Activated CD8-positive, alpha-beta T cell treated with anti-CD3 and anti-CD28 coated beads, Interleukin-2, amount 10 ng/mL, durations not matched to agents 7 days and 5 days (primary cell): Measurements from ENCODE around the gene CEP128. TPM values are rescaled to one million over a fixed set of nuclear protein-coding genes. Genes with fewer than 3 reads are reported as not detected.
A peak's percentile ranks its signal among the peaks of the same experiment; 100 is the strongest.

Source experiments
- ATAC-seq: fragments of 150-1000 bp; cut with Tn5 transposase; one replicate; pipeline ENCODE4 v1.10.0; 2021; ENCODE audit warnings: moderate library complexity
- CTCF ChIA-PET: fragments of 350-600 bp; sonication (Branson Sonifier 250); formaldehyde crosslinking; loops from one replicate; lab custom pipeline; 2021; ENCODE audit warnings: antibody characterized with exemption; lab: Charles Lee
- POLR2A ChIA-PET: fragments of 350-600 bp; sonication (Branson Sonifier 250); formaldehyde crosslinking; loops from one replicate; lab custom pipeline; 2021; ENCODE audit warnings: antibody characterized with exemption; lab: Charles Lee
- DNase-seq: peaks from one replicate; pipeline ENCODE4 v3.0.0-alpha.2; 2020
- H3K27ac Mint-ChIP-seq: one replicate; pipeline ENCODE4 v1.8.0; 2021; ENCODE audit warnings: mild to moderate bottlenecking, mixed read lengths
- H3K27me3 Mint-ChIP-seq: one replicate; pipeline ENCODE4 v1.8.0; 2021; ENCODE audit warnings: low read depth, mixed read lengths
- H3K36me3 Mint-ChIP-seq: one replicate; pipeline ENCODE4 v1.8.0; 2021; ENCODE audit warnings: low read depth, mixed read lengths
- H3K4me1 Mint-ChIP-seq: one replicate; pipeline ENCODE4 v1.8.0; 2021; ENCODE audit warnings: low read depth, mixed read lengths
- H3K4me3 Mint-ChIP-seq: one replicate; pipeline ENCODE4 v1.8.0; 2021; ENCODE audit warnings: mild to moderate bottlenecking, mixed read lengths
- H3K9me3 Mint-ChIP-seq: one replicate; pipeline ENCODE4 v1.8.0; 2022; ENCODE audit warnings: mixed read lengths; ENCODE audit not compliant: insufficient read depth
- total RNA-seq, 2 experiments: library from RNA; stranded (reverse); gene quantifications; one replicate each; pipeline ENCODE4 v1.2.3, GENCODE V29; 2021

CEP128 gene
- total RNA-seq, 2 experiments from 2014 or later: 32.9 to 35.8 TPM

DNA sequence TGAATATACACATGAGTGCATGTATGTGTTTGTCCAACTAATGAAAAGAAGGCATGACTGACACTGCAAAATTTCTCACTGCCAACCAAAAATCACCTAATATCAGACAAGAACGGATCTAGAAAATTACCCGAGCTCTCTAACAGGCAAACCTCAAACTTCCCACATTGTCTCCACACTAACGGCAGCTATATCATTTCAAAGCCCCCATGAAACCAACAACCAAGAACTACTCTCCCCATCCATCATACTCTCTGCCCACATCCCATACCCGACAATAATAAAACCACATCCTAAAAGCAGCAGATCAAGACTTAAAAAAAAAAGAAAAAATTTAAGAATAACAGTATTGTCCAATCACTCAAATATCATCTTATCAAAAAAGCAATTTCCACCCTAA is 227.1 kb downstream of the CEP128 start:
- peaks cover 9% of the 10 kb centered on the region for H3K36me3 Mint-ChIP-seq
- peak overlapping the region; percentile 7 for H3K4me3 Mint-ChIP-seq
- H3K9me3 Mint-ChIP-seq: peaks cover 3% of the 10 kb centered on the region
- peak overlapping the region; percentile 31 for H3K27ac Mint-ChIP-seq
- H3K27me3 Mint-ChIP-seq: no peaks in the 10 kb centered on the region
- ChIA-PET CTCF (no interaction called here), POLR2A (interaction anchor here (0.6 kb wide), 1 partner anchor 24 kb away, joined by 3 read pairs; no protein-coding TSS in a partner anchor)
- ATAC-seq (peak; percentile 69), DNase-seq (peak; percentile 54)
- peaks cover 21% of the 10 kb centered on the region for H3K4me1 Mint-ChIP-seq

DNA sequence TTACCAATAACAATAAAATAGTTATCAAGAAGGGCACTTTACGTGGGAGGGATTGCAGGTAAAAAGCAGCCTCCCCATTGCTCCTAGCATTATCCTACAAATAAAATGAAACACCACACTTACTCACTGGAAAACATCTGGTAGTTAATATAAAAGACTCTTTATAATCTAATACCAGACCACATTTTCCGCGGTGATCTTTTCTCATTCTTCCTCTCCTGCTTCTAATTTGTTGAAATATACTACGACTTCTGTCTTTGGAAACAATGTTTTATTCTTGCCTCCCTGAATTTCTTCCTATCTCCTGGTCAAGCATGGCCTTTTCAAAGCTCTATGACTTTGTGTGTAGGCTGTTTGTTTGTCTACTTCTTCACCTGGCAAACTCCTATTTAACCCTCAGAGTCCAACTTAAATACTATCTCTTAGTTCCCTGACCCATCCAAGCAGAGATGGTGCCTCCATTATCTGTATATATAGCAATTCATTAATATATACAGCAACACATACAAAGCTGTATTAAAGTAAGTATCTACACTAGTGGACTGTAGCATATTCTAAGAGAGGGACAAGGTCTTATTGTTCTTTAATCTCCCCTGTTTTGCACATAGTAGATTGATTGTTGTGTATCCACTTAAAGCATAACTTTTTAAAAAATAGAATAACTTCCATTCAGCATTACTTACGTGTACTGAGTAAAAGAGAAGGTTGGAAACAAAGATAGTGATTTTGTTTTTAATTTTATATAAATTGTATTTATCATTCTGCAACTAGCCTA is 228.3 kb downstream of the CEP128 start:
- ATAC-seq (no peak), DNase-seq (no peak)
- peaks cover 3% of the 10 kb centered on the region for H3K9me3 Mint-ChIP-seq
- POLR2A ChIA-PET: no interaction called here
- H3K36me3 Mint-ChIP-seq: peaks cover 9% of the 10 kb centered on the region
- CTCF ChIA-PET: no interaction called here
- H3K27me3 Mint-ChIP-seq: no peaks in the 10 kb centered on the region
- no peak overlapping the region for H3K27ac Mint-ChIP-seq
- peaks cover 21% of the 10 kb centered on the region for H3K4me1 Mint-ChIP-seq
- no peak overlapping the region for H3K4me3 Mint-ChIP-seq

DNA sequence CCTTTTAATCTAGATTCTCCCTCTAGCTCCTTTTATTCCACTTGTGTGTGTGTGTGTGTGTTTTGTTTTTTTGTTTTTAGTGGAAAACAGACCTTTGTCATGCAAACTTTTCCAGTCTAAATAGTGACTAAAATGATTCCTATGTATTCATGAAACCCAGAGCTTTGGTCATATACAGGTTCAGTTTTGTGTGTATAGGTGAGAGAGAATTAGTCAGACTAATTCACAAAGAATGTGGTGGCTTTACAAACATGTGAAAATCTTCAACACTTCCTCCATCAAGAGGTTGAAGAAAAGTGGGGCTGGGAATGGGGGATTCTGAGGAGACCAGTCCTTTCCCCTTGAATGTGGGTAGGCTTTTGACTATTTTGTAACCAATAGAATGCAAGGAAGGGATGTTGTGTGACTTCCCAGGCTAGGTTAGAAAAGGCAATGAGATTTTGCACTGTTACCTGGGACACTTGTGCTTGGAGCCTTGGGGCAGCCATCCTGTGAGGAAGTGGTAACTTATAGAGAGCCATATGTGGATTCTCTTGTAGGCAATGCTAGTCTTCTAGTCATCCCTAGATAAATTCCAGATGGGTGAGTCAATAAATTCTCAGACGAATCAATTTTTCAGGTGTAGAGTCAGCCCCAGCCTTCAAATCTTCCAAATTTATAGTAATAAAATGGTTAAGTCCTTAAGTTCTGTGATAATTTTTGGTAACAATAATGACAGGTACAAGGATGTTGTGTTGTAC is 236.1 kb downstream of the CEP128 start:
- no peak for DNase-seq
- no peaks in the 10 kb centered on the region for H3K27me3 Mint-ChIP-seq
- H3K4me3 Mint-ChIP-seq: no peak overlapping the region
- no peaks in the 10 kb centered on the region for H3K4me1 Mint-ChIP-seq
- H3K9me3 Mint-ChIP-seq: no peaks in the 10 kb centered on the region
- ChIA-PET POLR2A (no interaction called here), CTCF (interaction anchor here (0.7 kb wide), 1 partner anchor 31 kb away, joined by 3 read pairs; no protein-coding TSS in a partner anchor)
- H3K36me3 Mint-ChIP-seq: peaks cover 12% of the 10 kb centered on the region
- no peak for ATAC-seq
- no peak overlapping the region for H3K27ac Mint-ChIP-seq

DNA sequence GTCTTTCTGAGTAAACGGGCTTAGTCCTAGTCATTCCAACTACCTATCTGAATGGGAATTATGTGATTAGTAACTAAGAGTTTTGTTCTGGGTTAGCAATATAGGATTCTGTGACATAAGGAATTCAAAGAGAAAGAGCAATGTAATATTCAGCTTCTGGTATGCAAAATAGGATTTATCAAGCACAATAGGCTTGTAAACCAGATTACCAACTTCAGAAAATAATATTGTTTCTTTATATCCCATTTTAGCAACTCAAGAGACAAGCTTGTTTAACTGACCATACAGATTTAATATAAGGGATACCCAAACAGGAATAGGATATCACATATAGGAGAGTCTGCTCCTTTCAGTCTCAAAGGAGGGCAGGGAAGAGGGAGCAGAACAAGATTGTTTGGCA is 240.9 kb downstream of the CEP128 start:
- DNase-seq (no peak), ATAC-seq (no peak)
- no peaks in the 10 kb centered on the region for H3K27me3 Mint-ChIP-seq
- no peak overlapping the region for H3K27ac Mint-ChIP-seq
- peaks cover 6% of the 10 kb centered on the region for H3K36me3 Mint-ChIP-seq
- H3K9me3 Mint-ChIP-seq: no peaks in the 10 kb centered on the region
- POLR2A ChIA-PET: no interaction called here
- CTCF ChIA-PET: no interaction called here
- H3K4me3 Mint-ChIP-seq: no peak overlapping the region
- H3K4me1 Mint-ChIP-seq: peaks cover 4% of the 10 kb centered on the region

DNA sequence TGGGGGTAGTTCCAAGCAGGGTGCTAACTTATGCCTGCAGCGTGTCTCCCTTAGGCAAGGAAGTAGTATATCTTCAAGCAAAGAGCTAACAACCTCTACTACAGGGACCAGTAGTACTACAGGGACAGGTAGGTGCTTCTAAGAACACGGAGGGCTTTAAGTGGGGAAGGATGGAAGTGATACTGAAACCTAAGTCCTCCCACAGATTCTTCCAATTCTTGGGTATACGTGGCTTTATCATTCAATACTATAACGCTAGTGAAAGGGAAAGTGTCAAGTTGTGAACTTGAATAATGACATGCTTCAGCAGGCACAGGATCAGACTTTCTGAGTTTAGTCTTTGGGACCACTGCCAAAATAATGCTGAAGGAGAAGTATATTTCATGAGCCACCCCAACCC is 241.7 kb downstream of the CEP128 start:
- Mint-ChIP-seq H3K4me1 (peaks cover 4% of the 10 kb centered on the region), H3K27ac (no peak overlapping the region)

DNA sequence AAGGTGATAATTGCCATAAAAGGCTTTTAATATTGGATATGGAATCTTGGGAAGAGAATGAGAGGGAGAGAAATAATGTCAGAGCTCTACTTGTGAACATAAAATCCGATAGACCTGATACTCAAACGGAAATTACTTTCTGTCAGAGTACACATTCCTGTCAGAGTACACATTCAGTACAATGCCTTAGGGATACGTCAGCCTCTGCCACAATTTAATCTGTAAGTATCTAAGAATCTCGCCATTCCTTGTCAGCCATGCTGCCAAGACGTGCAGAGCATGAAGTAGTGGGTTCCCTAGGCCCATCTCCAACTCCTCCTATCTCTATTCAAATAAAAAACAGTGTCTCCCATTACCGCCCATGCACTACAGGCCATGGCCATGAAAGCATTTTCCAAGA is 242.6 kb downstream of the CEP128 start:
- Mint-ChIP-seq H3K27me3 (no peaks in the 10 kb centered on the region), H3K9me3 (no peaks in the 10 kb centered on the region), H3K36me3 (peaks cover 10% of the 10 kb centered on the region), H3K27ac (no peak overlapping the region), H3K4me3 (no peak overlapping the region), H3K4me1 (peaks cover 4% of the 10 kb centered on the region)
- ATAC-seq: no peak
- POLR2A ChIA-PET: interaction anchor here (0.6 kb wide), 1 partner anchor 130 kb away, joined by 3 read pairs; no protein-coding TSS in a partner anchor
- DNase-seq: no peak
- CTCF ChIA-PET: no interaction called here

More for the DNA sequence above, 241.7 kb downstream of the CEP128 start:
- Mint-ChIP-seq H3K36me3 (peaks cover 6% of the 10 kb centered on the region), H3K27me3 (no peaks in the 10 kb centered on the region), H3K9me3 (no peaks in the 10 kb centered on the region), H3K4me3 (no peak overlapping the region)
- ChIA-PET CTCF (no interaction called here), POLR2A (no interaction called here)
- ATAC-seq (no peak), DNase-seq (no peak)

DNA sequence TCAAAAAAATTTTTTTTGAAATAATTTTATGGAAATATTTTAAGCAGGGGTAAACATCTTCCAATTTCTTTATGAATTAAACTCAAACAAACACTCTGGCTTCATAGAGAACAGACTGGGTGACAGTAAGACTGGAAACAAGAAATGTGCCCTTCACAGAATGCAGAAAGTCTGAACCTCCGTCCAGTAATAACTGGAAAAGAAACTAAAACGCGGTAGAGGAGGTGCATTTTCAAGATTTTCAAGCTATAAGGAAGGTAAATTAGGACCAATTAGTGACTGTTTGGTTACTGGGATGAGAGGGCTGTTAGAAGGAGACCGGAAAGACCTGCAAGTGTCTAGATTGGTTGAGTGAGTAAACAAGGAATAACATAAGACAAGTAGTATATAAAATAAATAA is 245.7 kb downstream of the CEP128 start:
- CTCF ChIA-PET: no interaction called here
- Mint-ChIP-seq H3K36me3 (peaks cover 16% of the 10 kb centered on the region), H3K4me1 (peaks cover 4% of the 10 kb centered on the region), H3K4me3 (no peak overlapping the region), H3K27me3 (no peaks in the 10 kb centered on the region), H3K9me3 (no peaks in the 10 kb centered on the region), H3K27ac (no peak overlapping the region)
- no peak for DNase-seq
- POLR2A ChIA-PET: no interaction called here
- no peak for ATAC-seq

DNA sequence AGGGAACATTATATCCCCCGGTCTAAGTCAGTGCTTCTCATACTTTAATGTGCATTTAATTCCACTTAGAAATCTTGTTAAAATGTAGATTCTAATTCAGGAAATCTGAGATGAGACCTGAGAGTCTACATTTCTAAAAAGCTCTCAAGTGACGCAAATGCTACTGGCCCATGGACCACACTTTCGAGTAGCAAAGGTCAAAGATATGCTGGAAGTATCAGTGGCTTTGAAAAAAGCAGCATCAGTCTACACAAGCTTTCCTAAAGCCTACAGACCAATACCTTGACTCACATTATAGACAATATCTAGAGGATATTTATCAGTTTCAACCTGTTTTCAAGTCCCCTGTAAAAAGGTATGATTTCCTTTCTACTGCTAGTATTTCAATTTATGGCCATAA is 248.6 kb downstream of the CEP128 start:
- Mint-ChIP-seq H3K27ac (no peak overlapping the region), H3K4me3 (no peak overlapping the region), H3K9me3 (no peaks in the 10 kb centered on the region), H3K27me3 (no peaks in the 10 kb centered on the region), H3K36me3 (peaks cover 16% of the 10 kb centered on the region), H3K4me1 (no peaks in the 10 kb centered on the region)
- ChIA-PET CTCF (no interaction called here), POLR2A (no interaction called here)
- DNase-seq (no peak), ATAC-seq (no peak)

DNA sequence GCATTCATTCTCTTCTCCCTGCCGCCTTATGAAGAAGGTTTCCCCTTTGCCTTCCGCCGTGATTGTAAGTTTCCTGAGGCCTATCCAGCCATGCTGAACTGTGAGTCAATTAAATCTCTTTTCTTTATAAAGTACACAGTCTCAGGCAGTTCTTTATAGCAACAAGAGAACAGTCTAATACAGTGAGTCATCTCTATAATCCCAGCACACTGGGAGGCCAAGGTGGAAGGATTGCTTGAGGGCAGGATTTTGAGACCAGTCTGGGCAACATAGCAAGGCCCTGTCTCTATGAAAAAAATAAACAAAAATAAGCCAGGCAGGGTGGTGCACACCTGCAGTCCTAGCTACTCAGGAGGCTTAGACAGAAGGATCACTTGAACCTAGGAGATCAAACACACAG is 259.9 kb downstream of the CEP128 start:
- H3K36me3 Mint-ChIP-seq: peaks cover 24% of the 10 kb centered on the region
- peaks cover 2% of the 10 kb centered on the region for H3K4me1 Mint-ChIP-seq
- DNase-seq: no peak
- POLR2A ChIA-PET: no interaction called here
- H3K27me3 Mint-ChIP-seq: no peaks in the 10 kb centered on the region
- CTCF ChIA-PET: no interaction called here
- ATAC-seq: no peak
- H3K27ac Mint-ChIP-seq: no peak overlapping the region
- H3K9me3 Mint-ChIP-seq: peaks cover 24% of the 10 kb centered on the region
- no peak overlapping the region for H3K4me3 Mint-ChIP-seq

DNA sequence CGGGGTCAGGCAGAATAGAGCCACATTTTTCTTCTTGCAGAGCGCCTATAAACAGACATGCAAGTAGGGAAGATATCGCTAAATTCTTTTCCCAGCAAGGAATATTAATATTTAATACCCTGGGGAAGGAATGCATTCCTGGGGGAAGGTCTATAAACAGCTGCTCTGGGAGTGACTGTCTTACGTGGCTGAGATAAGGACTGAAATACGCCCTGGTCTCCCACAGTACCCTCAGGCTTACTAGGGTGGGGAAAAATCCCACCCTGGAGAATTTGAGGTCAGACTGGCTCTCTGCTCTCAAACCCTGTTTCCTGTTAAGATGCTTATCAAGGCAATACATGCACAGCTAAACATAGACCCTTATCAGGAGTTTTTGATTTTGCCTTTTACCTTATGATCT is 262.3 kb downstream of the CEP128 start:
- no peak for ATAC-seq
- Mint-ChIP-seq H3K27me3 (no peaks in the 10 kb centered on the region), H3K9me3 (peaks cover 24% of the 10 kb centered on the region), H3K27ac (no peak overlapping the region), H3K4me1 (peaks cover 2% of the 10 kb centered on the region), H3K4me3 (no peak overlapping the region), H3K36me3 (peaks cover 24% of the 10 kb centered on the region)
- CTCF ChIA-PET: no interaction called here
- DNase-seq: no peak
- POLR2A ChIA-PET: no interaction called here

DNA sequence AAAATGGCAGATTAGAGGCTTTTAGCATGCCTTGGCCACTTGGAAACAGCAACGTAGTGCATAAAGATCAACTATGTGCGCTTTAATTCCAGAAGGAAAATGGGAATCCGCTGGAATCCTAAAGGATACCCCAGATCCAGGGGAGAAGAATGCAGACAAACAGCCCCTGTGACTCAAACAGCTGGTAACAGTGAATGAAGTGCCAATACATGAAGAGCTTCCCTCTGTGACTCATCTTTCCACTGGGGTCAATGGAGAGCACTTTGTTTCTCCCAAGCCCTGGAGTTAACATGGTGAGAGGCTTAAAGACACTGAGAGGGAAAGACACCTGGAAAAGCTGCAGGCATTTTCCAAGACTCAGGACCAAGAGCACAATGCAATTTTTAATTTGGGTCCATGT is 263.1 kb downstream of the CEP128 start:
- peaks cover 2% of the 10 kb centered on the region for H3K4me1 Mint-ChIP-seq
- peaks cover 26% of the 10 kb centered on the region for H3K36me3 Mint-ChIP-seq
- ATAC-seq: no peak
- H3K9me3 Mint-ChIP-seq: peaks cover 24% of the 10 kb centered on the region
- no peak overlapping the region for H3K27ac Mint-ChIP-seq
- ChIA-PET POLR2A (no interaction called here), CTCF (no interaction called here)
- no peaks in the 10 kb centered on the region for H3K27me3 Mint-ChIP-seq
- DNase-seq: no peak
- no peak overlapping the region for H3K4me3 Mint-ChIP-seq

DNA sequence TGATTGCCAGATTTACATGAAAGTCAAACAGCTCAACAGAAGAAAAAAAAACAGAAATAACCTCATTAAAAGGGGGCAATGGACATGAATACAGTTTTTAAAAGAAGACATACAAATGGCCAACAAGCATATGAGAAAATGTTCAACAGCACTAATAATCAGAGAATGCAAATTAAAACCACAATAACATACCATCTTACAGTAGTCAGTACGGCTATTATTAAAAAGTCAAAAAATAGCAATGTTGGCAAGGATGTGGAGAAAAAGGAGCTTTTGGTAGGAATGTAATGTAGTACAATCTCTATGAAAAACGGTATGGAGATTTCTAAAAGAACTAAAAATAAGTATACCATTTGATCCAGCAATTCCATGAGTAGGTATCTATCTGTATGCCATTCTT is 272.1 kb downstream of the CEP128 start:
- ChIA-PET POLR2A (no interaction called here), CTCF (no interaction called here)
- H3K4me3 Mint-ChIP-seq: no peak overlapping the region
- no peaks in the 10 kb centered on the region for H3K27me3 Mint-ChIP-seq
- H3K4me1 Mint-ChIP-seq: peaks cover 8% of the 10 kb centered on the region
- peaks cover 22% of the 10 kb centered on the region for H3K36me3 Mint-ChIP-seq
- no peak overlapping the region for H3K27ac Mint-ChIP-seq
- ATAC-seq: no peak
- H3K9me3 Mint-ChIP-seq: peaks cover 25% of the 10 kb centered on the region
- DNase-seq: no peak
